Measurements from ENCODE around the gene MYO1F.

MYO1F gene

DNA sequence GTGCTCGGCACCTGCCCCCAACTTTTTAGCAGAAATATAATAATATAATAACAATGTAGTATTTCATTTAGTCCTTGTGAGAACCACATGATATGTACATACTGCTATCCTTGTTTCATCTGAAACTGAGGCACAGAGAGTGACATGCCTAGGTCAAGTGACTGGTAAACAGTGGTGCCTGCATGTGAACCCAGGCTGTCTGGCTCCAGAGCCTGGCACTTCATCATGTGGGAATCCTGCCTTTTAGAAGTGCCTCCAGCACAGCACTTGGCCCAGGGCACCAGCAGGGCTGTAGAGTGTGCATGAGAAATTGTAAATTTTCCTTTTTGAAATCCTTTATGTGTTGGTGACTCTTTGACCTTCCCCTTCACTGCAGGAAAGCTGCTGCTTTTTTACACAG lies 102.2 kb downstream of the MYO1F start:
- no peak overlapping the region for H3K4me3 ChIP-seq (ENCODE audit: low read depth, low read length)

DNA sequence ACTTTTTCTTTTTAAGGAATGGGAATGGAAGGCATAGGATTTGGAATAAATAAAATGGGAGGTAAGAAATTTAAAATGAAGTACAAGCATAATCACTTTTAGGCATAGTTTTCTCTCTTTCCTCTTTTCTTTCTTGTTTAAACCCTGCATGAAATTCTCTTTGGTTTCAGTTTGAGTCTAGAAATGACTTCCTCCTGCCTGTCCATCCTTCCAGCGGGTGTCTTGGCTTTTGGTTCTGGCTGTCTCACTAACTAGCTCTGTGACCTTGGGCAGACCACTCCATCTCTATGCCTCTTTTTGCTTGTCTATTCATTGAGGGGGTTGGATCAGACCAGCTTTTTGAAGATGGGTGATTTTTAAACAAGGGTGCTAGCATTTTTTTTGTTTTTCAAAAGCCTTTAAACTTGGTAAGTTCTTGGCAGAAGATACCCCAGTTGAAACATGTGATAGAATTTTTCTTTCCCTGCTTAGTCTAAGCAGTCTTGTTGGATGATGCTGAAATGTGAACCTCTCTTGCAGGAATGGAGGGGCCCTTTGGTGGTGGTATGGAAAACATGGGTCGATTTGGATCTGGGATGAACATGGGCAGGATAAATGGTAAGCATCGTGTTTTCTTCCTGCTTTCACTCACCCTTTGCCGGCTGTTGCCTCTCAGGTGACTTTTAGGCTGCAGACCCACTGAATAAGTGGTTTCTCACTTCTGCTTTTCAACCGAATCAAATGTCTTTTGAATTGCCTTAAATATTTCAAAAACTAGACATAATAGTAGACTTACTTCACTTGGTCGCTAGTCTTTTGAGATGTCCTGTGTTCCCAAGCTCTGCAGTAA lies 103.4 kb downstream of the MYO1F start:
- TF ChIP-seq, protein P1, sequence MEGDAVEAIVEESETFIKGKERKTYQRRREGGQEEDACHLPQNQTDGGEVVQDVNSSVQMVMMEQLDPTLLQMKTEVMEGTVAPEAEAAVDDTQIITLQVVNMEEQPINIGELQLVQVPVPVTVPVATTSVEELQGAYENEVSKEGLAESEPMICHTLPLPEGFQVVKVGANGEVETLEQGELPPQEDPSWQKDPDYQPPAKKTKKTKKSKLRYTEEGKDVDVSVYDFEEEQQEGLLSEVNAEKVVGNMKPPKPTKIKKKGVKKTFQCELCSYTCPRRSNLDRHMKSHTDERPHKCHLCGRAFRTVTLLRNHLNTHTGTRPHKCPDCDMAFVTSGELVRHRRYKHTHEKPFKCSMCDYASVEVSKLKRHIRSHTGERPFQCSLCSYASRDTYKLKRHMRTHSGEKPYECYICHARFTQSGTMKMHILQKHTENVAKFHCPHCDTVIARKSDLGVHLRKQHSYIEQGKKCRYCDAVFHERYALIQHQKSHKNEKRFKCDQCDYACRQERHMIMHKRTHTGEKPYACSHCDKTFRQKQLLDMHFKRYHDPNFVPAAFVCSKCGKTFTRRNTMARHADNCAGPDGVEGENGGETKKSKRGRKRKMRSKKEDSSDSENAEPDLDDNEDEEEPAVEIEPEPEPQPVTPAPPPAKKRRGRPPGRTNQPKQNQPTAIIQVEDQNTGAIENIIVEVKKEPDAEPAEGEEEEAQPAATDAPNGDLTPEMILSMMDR (IDR thresholded peaks at IDR 0.05; ENCODE audit: low read depth, low read length): no peak
- no peak overlapping the region for H3K4me3 ChIP-seq (ENCODE audit: low read depth, low read length)

More for the DNA sequence above, 102.2 kb downstream of the MYO1F start:
- TF ChIP-seq, protein P1 (IDR thresholded peaks at IDR 0.05; ENCODE audit: low read depth, low read length): no peak

Measured in WI38 (cell line).